ENCODE data around the gene WNT5A. TPM values are rescaled to one million over a fixed set of nuclear protein-coding genes. Genes with fewer than 3 reads are reported as not detected.

The WNT5A gene
- total RNA-seq, 1 experiment from 2014 or later = 9.5 TPM

- Mint-ChIP-seq H3K4me1 (ENCODE audit: insufficient read depth, unreplicated experiment) (peaks cover 14% of the 10 kb centered on the region), H3K9me3 (ENCODE audit: unreplicated experiment) (no peaks in the 10 kb centered on the region), H3K27me3 (ENCODE audit: insufficient read depth, unreplicated experiment) (no peaks in the 10 kb centered on the region), H3K36me3 (ENCODE audit: insufficient read depth, unreplicated experiment) (peaks cover 6% of the 10 kb centered on the region), H3K4me3 (ENCODE audit: unreplicated experiment) (no peak overlapping the region), H3K27ac (ENCODE audit: low read depth, unreplicated experiment) (no peak overlapping the region)
- DNase-seq (ENCODE audit: unreplicated experiment) = no peak
- BruUV-seq (replicated peaks) = no TSS peak
- intact Hi-C loops (cut with micrococcal nuclease) = loop anchor here (5.0 kb wide), 1 partner anchor 90 kb away; no protein-coding TSS in a partner anchor
- POLR2A ChIA-PET = interaction anchor here (0.7 kb wide), 1 partner anchor 633 kb away, joined by 4 read pairs; no protein-coding TSS in a partner anchor
- no peak for TF ChIP-seq CTCF (IDR thresholded peaks at IDR 0.05; ENCODE audit: unreplicated experiment)
- CTCF ChIA-PET = interaction anchor here (0.6 to 1.4 kb wide), 3 partner anchors 16 to 563 kb away, joined by 3 to 5 read pairs (median 3); no protein-coding TSS in a partner anchor
Measured at GRCh38 chr3:55417211-55417610, 69.9 kb downstream of the WNT5A start.

- no peak overlapping the region for H3K27ac Mint-ChIP-seq (ENCODE audit: low read depth, unreplicated experiment)
- BruUV-seq (replicated peaks) = no TSS peak
- H3K4me1 Mint-ChIP-seq (ENCODE audit: insufficient read depth, unreplicated experiment) = peaks cover 14% of the 10 kb centered on the region
- no peaks in the 10 kb centered on the region for H3K9me3 Mint-ChIP-seq (ENCODE audit: unreplicated experiment)
- DNase-seq (ENCODE audit: unreplicated experiment) = peak; percentile 94
- H3K36me3 Mint-ChIP-seq (ENCODE audit: insufficient read depth, unreplicated experiment) = peaks cover 6% of the 10 kb centered on the region
- no peak for TF ChIP-seq CTCF (IDR thresholded peaks at IDR 0.05; ENCODE audit: unreplicated experiment)
- intact Hi-C loops (cut with micrococcal nuclease) = loop anchor here (5.0 kb wide), 1 partner anchor 89 kb away; no protein-coding TSS in a partner anchor
- H3K27me3 Mint-ChIP-seq (ENCODE audit: insufficient read depth, unreplicated experiment) = no peaks in the 10 kb centered on the region
- no peak overlapping the region for H3K4me3 Mint-ChIP-seq (ENCODE audit: unreplicated experiment)
- ChIA-PET POLR2A (no interaction called here), CTCF (interaction anchor here (0.6 to 1.4 kb wide), 3 partner anchors 13 to 562 kb away, joined by 3 to 5 read pairs (median 3); no protein-coding TSS in a partner anchor)
Measured at GRCh38 chr3:55416331-55416821, 70.7 kb downstream of the WNT5A start.
